MM.1S (cell line): ENCODE measurements around the gene MACROD2.
A peak's percentile ranks its signal among the peaks of the same experiment; 100 is the strongest.

Source experiments
- DNase-seq: peaks from one replicate; pipeline ENCODE4 v3.0.0-alpha.2; 2015
- H2AFZ ChIP-seq: fragments of 300-600 bp; sonication (generic); 2 replicates; pipeline ENCODE4 v1.6.0; 2016; ENCODE audit warnings: antibody characterized with exemption, low read length
- H3F3A ChIP-seq: fragments of 300-600 bp; sonication (generic); 2 replicates; pipeline ENCODE4 v1.6.1; 2016; ENCODE audit warnings: mild to moderate bottlenecking, antibody characterized with exemption, low read length, moderate library complexity, mixed read lengths; ENCODE audit not compliant: insufficient read depth
- H3K27ac ChIP-seq: fragments of 300-600 bp; sonication (generic); 2 replicates; pipeline ENCODE4 v1.5.1; 2016; ENCODE audit warnings: mild to moderate bottlenecking, low read length
- H3K27me3 ChIP-seq: fragments of 300-600 bp; sonication (generic); replicated peaks from 2 replicates; pipeline ENCODE4 v1.6.0; 2016; ENCODE audit warnings: low read length; ENCODE audit not compliant: insufficient read depth
- H3K36me3 ChIP-seq: fragments of 300-600 bp; sonication (generic); replicated peaks from 2 replicates; pipeline ENCODE4 v1.6.1; 2016; ENCODE audit warnings: mild to moderate bottlenecking, low read length, mixed read lengths; ENCODE audit not compliant: insufficient read depth
- H3K4me1 ChIP-seq: fragments of 300-600 bp; sonication (generic); 2 replicates; pipeline ENCODE4 v1.6.1; 2016; ENCODE audit warnings: low read length, mixed read lengths
- H3K4me2 ChIP-seq: fragments of 300-600 bp; sonication (generic); 2 replicates; pipeline ENCODE4 v1.6.0; 2016; ENCODE audit warnings: low read depth, low read length
- H3K4me3 ChIP-seq: fragments of 300-600 bp; sonication (generic); 2 replicates; pipeline ENCODE4 v1.5.1; 2016; ENCODE audit warnings: low read length, mixed read lengths
- H3K79me2 ChIP-seq: fragments of 300-600 bp; sonication (generic); 2 replicates; pipeline ENCODE4 v1.6.1; 2016; ENCODE audit warnings: mixed run types, low read length, mixed read lengths
- H3K9ac ChIP-seq: fragments of 300-600 bp; sonication (generic); 2 replicates; pipeline ENCODE4 v1.6.1; 2016; ENCODE audit warnings: low read length, mixed read lengths
- H3K9me2 ChIP-seq: fragments of 300-600 bp; sonication (generic); replicated peaks from 2 replicates; pipeline ENCODE4 v1.6.1; 2016; ENCODE audit warnings: mild to moderate bottlenecking, low read length, mixed read lengths; ENCODE audit not compliant: insufficient read depth
- H3K9me3 ChIP-seq: fragments of 300-600 bp; sonication (generic); replicated peaks from 2 replicates; pipeline ENCODE4 v1.6.1; 2016; ENCODE audit warnings: mild to moderate bottlenecking, low read length, mixed read lengths; ENCODE audit not compliant: insufficient read depth
- H4K20me1 ChIP-seq: fragments of 300-600 bp; sonication (generic); 2 replicates; pipeline ENCODE4 v1.6.1; 2016; ENCODE audit warnings: mild to moderate bottlenecking, low read length, moderate library complexity, mixed read lengths; ENCODE audit not compliant: insufficient read depth
- CTCF ChIP-seq: fragments of 300-600 bp; sonication (generic); IDR thresholded peaks from 2 replicates; pipeline ENCODE4 v1.5.1; 2016; ENCODE audit warnings: antibody characterized with exemption, low read length, mixed read lengths
- EZH2 ChIP-seq: fragments of 300-600 bp; sonication (generic); optimal IDR thresholded peaks from 2 replicates; pipeline ENCODE3; 2017; ENCODE audit warnings: low read depth, mild to moderate bottlenecking, antibody characterized with exemption, low read length, mixed read lengths
- EZH2phosphoT487 ChIP-seq: fragments of 300-600 bp; sonication (generic); IDR thresholded peaks from 2 replicates; pipeline ENCODE4 v1.6.1; 2018; ENCODE audit warnings: antibody characterized with exemption, low read length

The MACROD2 gene

DNA sequence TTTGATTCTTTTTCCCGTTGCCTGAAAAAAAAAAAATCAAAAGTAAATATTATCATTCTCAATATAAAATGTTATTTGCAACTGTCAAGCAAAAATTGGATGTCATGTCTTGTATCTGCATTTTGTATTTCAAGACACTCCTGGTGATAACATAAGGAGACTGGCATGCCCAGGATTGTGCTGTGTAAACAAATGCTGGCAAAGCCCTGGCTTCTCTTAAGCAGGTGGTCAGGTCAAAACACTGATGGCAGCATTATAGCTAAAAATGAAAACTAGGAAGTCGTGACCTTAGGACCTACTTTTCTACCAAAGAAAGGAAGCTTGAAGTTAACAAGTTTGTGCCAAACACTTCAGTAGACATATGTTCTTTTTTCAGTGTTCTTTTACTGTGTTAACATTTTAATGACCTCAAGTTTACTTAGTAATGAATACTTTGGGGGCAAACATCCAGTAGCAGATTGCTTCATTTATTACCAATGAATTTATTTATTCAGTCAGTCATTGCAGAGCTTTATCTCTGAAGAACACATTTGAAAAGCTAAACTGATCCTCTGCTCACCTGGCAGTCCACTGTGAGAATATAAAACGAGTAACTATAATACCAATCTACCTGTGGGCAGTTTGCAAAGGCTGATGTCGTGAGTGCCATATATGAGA is 585.2 kb downstream of the MACROD2 start:
- Histone ChIP-seq H3K79me2 (no peaks in the 10 kb centered on the region), H3F3A (no peaks in the 10 kb centered on the region), H4K20me1 (no peaks in the 10 kb centered on the region), H3K27me3 (no peaks in the 10 kb centered on the region), H3K9ac (no peak overlapping the region), H3K4me1 (no peaks in the 10 kb centered on the region), H3K9me2 (no peaks in the 10 kb centered on the region), H3K36me3 (no peaks in the 10 kb centered on the region), H3K4me3 (no peak overlapping the region), H3K4me2 (no peak overlapping the region), H2AFZ (no peak overlapping the region), H3K9me3 (no peaks in the 10 kb centered on the region), H3K27ac (no peak overlapping the region)
- peak; percentile 9 for DNase-seq
- TF ChIP-seq CTCF = no peak

DNA sequence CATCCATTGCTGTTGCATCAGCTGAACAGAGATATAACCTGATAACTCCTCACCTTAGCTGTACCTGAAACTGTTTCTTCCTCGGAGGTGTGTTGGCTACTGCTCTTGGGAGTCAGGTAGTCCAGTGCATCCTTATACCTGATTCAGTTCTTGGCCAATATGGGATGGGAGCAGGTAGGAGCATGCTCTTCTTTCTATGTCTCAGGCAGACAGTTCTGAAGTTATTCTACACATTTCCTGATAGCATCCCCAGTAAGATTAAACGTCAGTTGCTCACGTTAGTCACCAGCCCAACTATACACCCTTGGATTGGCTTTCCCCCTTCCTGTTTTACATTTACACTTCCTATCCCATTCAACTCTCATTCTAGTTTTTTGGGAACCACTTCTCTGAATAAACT is 586.4 kb downstream of the MACROD2 start:
- Histone ChIP-seq H4K20me1 (no peaks in the 10 kb centered on the region), H3K27ac (no peak overlapping the region), H3K9ac (no peak overlapping the region), H3K36me3 (no peaks in the 10 kb centered on the region), H3K4me3 (no peak overlapping the region), H3K4me2 (no peak overlapping the region), H3K9me2 (no peaks in the 10 kb centered on the region), H3F3A (no peaks in the 10 kb centered on the region), H3K79me2 (no peaks in the 10 kb centered on the region), H3K27me3 (no peaks in the 10 kb centered on the region), H2AFZ (no peak overlapping the region), H3K4me1 (no peaks in the 10 kb centered on the region), H3K9me3 (no peaks in the 10 kb centered on the region)
- DNase-seq = no peak
- TF ChIP-seq EZH2 (no peak), EZH2phosphoT487 (no peak), CTCF (no peak)

DNA sequence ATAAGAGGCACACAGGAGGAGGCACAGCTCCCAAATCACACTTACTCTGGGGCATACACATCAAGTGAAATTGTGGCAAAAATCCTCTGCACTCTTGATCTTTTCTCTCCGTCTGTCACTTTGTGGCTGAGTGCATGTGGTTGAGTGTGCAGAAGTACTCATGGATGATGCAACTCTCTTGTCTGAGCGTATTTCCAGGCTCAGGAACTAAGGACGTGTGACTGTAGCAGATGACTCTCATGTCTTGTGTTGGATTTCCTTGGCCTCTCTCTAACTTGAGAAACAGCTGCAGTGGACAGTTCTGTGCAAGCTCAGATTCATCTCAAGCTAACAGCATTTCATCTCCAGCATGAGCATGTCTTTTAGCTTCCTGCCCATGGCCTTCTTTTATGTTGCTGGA is 587.5 kb downstream of the MACROD2 start:
- Histone ChIP-seq H3K9ac (no peak overlapping the region), H3K79me2 (no peaks in the 10 kb centered on the region), H3K9me3 (no peaks in the 10 kb centered on the region), H3F3A (no peaks in the 10 kb centered on the region), H3K4me1 (no peaks in the 10 kb centered on the region), H3K27ac (no peak overlapping the region), H3K36me3 (no peaks in the 10 kb centered on the region), H3K9me2 (no peaks in the 10 kb centered on the region), H3K4me2 (no peak overlapping the region), H2AFZ (no peak overlapping the region), H3K27me3 (no peaks in the 10 kb centered on the region), H4K20me1 (no peaks in the 10 kb centered on the region), H3K4me3 (no peak overlapping the region)
- TF ChIP-seq CTCF (no peak), EZH2 (no peak), EZH2phosphoT487 (no peak)
- DNase-seq = no peak
